Osteocyte (in vitro differentiated cells): ENCODE data around the gene RUNX2. TPM values are rescaled to one million over a fixed set of nuclear protein-coding genes. Genes with fewer than 3 reads are reported as not detected.

ENCODE experiments used
- DNase-seq: peaks from one replicate; pipeline ENCODE4 v3.0.0; 2021; ENCODE audit warnings: mixed read lengths; ENCODE audit not compliant: unreplicated experiment; ENCODE audit errors: extremely low spot score
- H3K27ac Mint-ChIP-seq: one replicate; pipeline ENCODE4 v1.8.0; 2021; ENCODE audit warnings: mild to moderate bottlenecking, mixed read lengths; ENCODE audit not compliant: unreplicated experiment
- H3K27me3 Mint-ChIP-seq: one replicate; pipeline ENCODE4 v1.8.0; 2021; ENCODE audit warnings: mixed read lengths; ENCODE audit not compliant: unreplicated experiment
- H3K36me3 Mint-ChIP-seq: one replicate; pipeline ENCODE4 v1.8.0; 2021; ENCODE audit warnings: mixed read lengths; ENCODE audit not compliant: unreplicated experiment
- H3K4me1 Mint-ChIP-seq: one replicate; pipeline ENCODE4 v1.8.0; 2021; ENCODE audit warnings: mixed read lengths; ENCODE audit not compliant: unreplicated experiment
- H3K4me3 Mint-ChIP-seq: one replicate; pipeline ENCODE4 v1.8.0; 2021; ENCODE audit warnings: mild to moderate bottlenecking, moderate library complexity, mixed read lengths; ENCODE audit not compliant: unreplicated experiment
- H3K9me3 Mint-ChIP-seq: one replicate; pipeline ENCODE4 v1.8.0; 2021; ENCODE audit warnings: mixed read lengths; ENCODE audit not compliant: unreplicated experiment
- total RNA-seq: library from RNA; stranded (reverse); gene quantifications from 2 replicates; pipeline ENCODE4 v1.2.1, GENCODE V29; 2021
- TF ChIP-seq, protein P1 (sequence below): fragments of 200-600 bp; sonication (generic); IDR thresholded peaks from 2 replicates; pipeline ENCODE4 v1.5.0; 2021; ENCODE audit warnings: antibody characterized with exemption, mild to moderate bottlenecking, moderate library complexity

Gene RUNX2
- total RNA-seq, 1 donor from 2014 or later: 28.1 TPM

DNA sequence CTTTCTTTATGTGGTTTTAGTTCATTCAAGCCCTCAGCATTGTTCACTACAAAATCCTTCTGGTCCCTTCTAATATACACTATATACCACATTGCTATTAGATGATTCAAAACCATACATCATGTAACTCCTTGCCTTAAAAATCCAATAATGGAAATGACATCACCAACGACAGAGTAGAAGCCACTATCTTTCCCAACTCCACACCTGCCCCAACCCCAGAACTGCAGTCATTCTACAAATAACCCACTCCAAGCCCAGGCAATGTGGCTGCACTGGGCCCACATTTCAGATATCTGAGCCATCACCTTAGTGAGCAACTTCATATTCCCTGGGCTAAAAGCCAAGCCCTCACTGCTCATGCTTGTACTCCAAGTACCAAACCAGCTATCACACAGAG lies 22.6 kb upstream of the RUNX2 start:
- no peak for DNase-seq

DNA sequence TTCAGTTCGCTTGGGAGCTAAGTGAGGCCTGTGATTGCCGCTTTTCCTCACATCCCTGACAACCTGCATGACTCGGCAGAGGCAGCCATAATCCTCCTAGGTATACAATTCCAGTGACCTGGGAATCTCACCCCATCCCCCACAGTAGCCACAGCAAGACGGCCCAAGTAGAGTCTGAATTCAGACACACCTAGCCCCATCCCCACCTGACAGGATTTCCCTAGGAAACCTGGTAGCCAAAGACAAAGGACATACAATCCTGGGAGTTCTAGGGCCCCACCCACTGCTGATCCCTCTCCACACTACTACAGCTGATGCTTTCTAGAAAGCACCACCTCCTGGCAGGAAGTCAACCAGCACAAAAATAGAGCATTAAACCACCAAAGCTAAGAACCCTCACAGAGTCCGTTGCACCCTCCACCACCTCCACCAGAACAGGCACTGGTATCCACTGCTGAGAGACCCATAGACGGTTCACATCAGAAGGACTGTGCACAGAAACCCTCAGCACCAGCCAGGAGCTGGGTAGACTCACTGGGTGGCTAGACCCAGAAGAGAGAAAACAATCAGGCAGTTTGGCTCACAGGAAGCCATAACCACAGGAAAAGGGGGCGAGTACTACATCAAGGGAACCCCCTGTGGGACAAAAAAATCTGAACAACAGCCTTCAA lies 17.9 kb upstream of the RUNX2 start:
- H3K27ac Mint-ChIP-seq: no peak overlapping the region
- no peaks in the 10 kb centered on the region for H3K4me1 Mint-ChIP-seq
- no peak for DNase-seq
- TF ChIP-seq, protein P1, sequence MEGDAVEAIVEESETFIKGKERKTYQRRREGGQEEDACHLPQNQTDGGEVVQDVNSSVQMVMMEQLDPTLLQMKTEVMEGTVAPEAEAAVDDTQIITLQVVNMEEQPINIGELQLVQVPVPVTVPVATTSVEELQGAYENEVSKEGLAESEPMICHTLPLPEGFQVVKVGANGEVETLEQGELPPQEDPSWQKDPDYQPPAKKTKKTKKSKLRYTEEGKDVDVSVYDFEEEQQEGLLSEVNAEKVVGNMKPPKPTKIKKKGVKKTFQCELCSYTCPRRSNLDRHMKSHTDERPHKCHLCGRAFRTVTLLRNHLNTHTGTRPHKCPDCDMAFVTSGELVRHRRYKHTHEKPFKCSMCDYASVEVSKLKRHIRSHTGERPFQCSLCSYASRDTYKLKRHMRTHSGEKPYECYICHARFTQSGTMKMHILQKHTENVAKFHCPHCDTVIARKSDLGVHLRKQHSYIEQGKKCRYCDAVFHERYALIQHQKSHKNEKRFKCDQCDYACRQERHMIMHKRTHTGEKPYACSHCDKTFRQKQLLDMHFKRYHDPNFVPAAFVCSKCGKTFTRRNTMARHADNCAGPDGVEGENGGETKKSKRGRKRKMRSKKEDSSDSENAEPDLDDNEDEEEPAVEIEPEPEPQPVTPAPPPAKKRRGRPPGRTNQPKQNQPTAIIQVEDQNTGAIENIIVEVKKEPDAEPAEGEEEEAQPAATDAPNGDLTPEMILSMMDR: no peak
- H3K36me3 Mint-ChIP-seq: peaks cover 21% of the 10 kb centered on the region
- peaks cover 20% of the 10 kb centered on the region for H3K9me3 Mint-ChIP-seq
- H3K4me3 Mint-ChIP-seq: no peak overlapping the region
- H3K27me3 Mint-ChIP-seq: no peaks in the 10 kb centered on the region

More for the DNA sequence above, 22.6 kb upstream of the RUNX2 start:
- no peak overlapping the region for H3K27ac Mint-ChIP-seq
- H3K4me1 Mint-ChIP-seq: no peaks in the 10 kb centered on the region
- H3K27me3 Mint-ChIP-seq: no peaks in the 10 kb centered on the region
- no peak overlapping the region for H3K4me3 Mint-ChIP-seq
- H3K9me3 Mint-ChIP-seq: peaks cover 13% of the 10 kb centered on the region
- peaks cover 14% of the 10 kb centered on the region for H3K36me3 Mint-ChIP-seq
- TF ChIP-seq, protein P1: no peak

DNA sequence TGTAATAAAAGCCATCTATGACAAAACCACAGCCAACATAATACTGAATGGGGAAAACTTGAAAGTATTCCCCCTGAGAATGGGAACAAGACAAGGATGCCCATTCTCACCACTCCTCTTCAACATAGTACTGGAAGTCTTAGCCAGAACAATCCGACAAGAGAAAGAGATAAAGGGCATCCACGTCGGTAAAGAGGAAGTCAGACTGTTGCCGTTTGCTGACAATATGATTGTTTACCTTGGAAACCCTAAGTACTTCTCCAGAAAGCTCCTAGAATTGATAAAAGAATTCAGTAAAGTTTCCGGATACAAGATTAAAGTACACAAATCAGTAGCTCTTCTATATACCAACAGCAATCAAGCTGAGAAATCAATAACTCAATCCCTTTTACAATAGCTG lies 14.0 kb upstream of the RUNX2 start:
- H3K27ac Mint-ChIP-seq: no peak overlapping the region
- H3K4me1 Mint-ChIP-seq: no peaks in the 10 kb centered on the region
- peaks cover 18% of the 10 kb centered on the region for H3K9me3 Mint-ChIP-seq
- H3K27me3 Mint-ChIP-seq: no peaks in the 10 kb centered on the region
- TF ChIP-seq, protein P1: no peak
- H3K4me3 Mint-ChIP-seq: no peak overlapping the region
- no peak for DNase-seq
- peaks cover 17% of the 10 kb centered on the region for H3K36me3 Mint-ChIP-seq

DNA sequence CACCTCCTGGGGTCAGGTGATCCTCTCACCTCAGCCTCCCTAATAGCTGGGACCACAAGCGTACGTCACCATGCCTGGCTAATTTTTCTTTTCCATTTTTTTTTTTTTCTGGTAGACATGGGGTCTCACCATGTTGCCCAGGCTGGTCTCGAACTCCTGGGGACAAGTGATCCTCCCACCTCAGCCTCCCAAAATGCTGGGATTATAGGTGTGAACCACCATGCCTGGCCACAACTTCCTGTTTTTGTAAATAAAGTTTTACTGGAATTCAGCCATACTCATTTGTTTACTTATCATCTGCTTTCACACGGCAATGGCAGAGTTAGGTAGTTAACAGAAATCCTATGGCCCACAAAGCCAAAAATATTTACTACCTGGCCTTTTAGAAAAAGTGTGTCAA lies 7.8 kb upstream of the RUNX2 start:
- Mint-ChIP-seq H3K27me3 (no peaks in the 10 kb centered on the region), H3K9me3 (peaks cover 5% of the 10 kb centered on the region), H3K4me1 (peaks cover 3% of the 10 kb centered on the region), H3K27ac (no peak overlapping the region), H3K36me3 (peaks cover 7% of the 10 kb centered on the region), H3K4me3 (no peak overlapping the region)
- no peak for DNase-seq
- TF ChIP-seq, protein P1: no peak

DNA sequence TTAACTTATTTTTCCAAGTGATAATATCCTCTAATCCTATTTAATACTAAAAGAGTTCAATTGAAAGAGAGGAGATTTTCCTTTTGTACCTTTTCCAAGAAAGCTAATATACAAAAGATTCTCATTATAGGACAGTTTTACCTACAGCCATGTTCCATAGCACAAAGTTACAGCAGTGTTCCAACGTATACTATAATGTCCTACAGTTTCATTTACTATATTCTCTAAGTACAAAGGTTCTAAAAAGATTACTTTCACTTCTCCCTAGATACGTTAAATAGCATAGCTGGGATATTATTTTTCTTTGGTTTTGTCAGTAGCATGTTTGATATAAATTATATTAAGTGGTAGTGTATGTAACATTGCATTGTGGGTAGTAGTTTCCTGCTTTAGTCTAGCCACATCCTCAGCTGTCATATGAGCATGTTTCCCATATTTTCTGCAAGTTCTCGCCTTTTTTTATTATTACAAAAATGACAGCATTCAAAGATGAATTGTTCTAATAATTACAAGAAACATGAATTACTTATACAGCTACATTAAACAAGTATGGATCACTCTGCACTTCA lies 4.4 kb upstream of the RUNX2 start:
- no peaks in the 10 kb centered on the region for H3K27me3 Mint-ChIP-seq
- peaks cover 17% of the 10 kb centered on the region for H3K4me1 Mint-ChIP-seq
- no peak overlapping the region for H3K27ac Mint-ChIP-seq
- no peak overlapping the region for H3K4me3 Mint-ChIP-seq
- H3K36me3 Mint-ChIP-seq: no peaks in the 10 kb centered on the region
- DNase-seq: no peak
- no peaks in the 10 kb centered on the region for H3K9me3 Mint-ChIP-seq
- TF ChIP-seq, protein P1: no peak
